Hepatocyte (in vitro differentiated cells): Measurements from ENCODE around the gene KANSL3. TPM values are rescaled to one million over a fixed set of nuclear protein-coding genes. Genes with fewer than 3 reads are reported as not detected.

Source experiments
- DNase-seq: peaks from one replicate; pipeline ENCODE4 v3.0.0-alpha.2; 2016; ENCODE audit warnings: low spot score
- H2AFZ ChIP-seq: fragments of 200-600 bp; sonication (generic); 2 replicates; pipeline ENCODE4 v1.6.0; 2016; ENCODE audit warnings: antibody characterized with exemption, mild to moderate bottlenecking
- H3K27ac ChIP-seq: fragments of 200-600 bp; sonication (generic); 2 replicates; pipeline ENCODE4 v1.5.1; 2016; ENCODE audit warnings: mild to moderate bottlenecking
- H3K27me3 ChIP-seq: fragments of 200-600 bp; sonication (generic); 2 replicates; pipeline ENCODE4 v1.6.1; 2016
- H3K36me3 ChIP-seq: fragments of 200-600 bp; sonication (generic); replicated peaks from 2 replicates; pipeline ENCODE4 v1.5.1; 2016; ENCODE audit warnings: low read depth; ENCODE audit not compliant: insufficient read depth
- H3K4me1 ChIP-seq: fragments of 200-600 bp; sonication (generic); 2 replicates; pipeline ENCODE4 v1.5.1; 2016; ENCODE audit warnings: mild to moderate bottlenecking, moderate library complexity; ENCODE audit not compliant: insufficient read depth
- H3K4me2 ChIP-seq: fragments of 200-600 bp; sonication (generic); 2 replicates; pipeline ENCODE4 v1.6.0; 2016
- H3K4me3 ChIP-seq: fragments of 200-600 bp; sonication (generic); 2 replicates; pipeline ENCODE4 v1.5.1; 2016; ENCODE audit warnings: mild to moderate bottlenecking
- H3K79me2 ChIP-seq: fragments of 200-600 bp; sonication (generic); 2 replicates; pipeline ENCODE4 v1.6.0; 2017; ENCODE audit warnings: mild to moderate bottlenecking
- H3K9me2 ChIP-seq: fragments of 200-600 bp; sonication (generic); replicated peaks from 2 replicates; pipeline ENCODE4 v1.6.0; 2017; ENCODE audit warnings: mild to moderate bottlenecking; ENCODE audit not compliant: insufficient read depth
- H3K9me3 ChIP-seq: fragments of 200-600 bp; sonication (generic); 2 replicates; pipeline ENCODE4 v1.5.1; 2016; ENCODE audit warnings: low read depth, mild to moderate bottlenecking
- H4K20me1 ChIP-seq: fragments of 200-600 bp; sonication (generic); 2 replicates; pipeline ENCODE4 v1.6.0; 2016; ENCODE audit warnings: mild to moderate bottlenecking; ENCODE audit not compliant: insufficient read depth, poor library complexity, severe bottlenecking
- EZH2 ChIP-seq: fragments of 200-600 bp; sonication (generic); IDR thresholded peaks from 2 replicates; pipeline ENCODE4 v1.6.1; 2016; ENCODE audit warnings: antibody characterized with exemption, mild to moderate bottlenecking, borderline replicate concordance
- EZH2phosphoT487 ChIP-seq: fragments of 200-600 bp; sonication (generic); IDR thresholded peaks from one replicate; pipeline ENCODE4 v1.6.1; 2018; ENCODE audit warnings: antibody characterized with exemption, mild to moderate bottlenecking, low read depth, moderate library complexity; ENCODE audit not compliant: unreplicated experiment, severe bottlenecking
- WGBS: methylation state at CpG from one replicate; pipeline ENCODE4 v1.1.6; 2016; ENCODE audit warnings: low lambda C conversion rate; ENCODE audit errors: missing lambda C conversion rate; 5-methylcytosine and 5-hydroxymethylcytosine counted together
- polyA plus RNA-seq: library from polyadenylated mRNA; unstranded; fragments of >200 nt; fragmentation: Nextera tagmentation; extraction: Ambion mirVana; gene quantifications from 2 replicates; pipeline ENCODE4 v1.2.1, GENCODE V29; 2016
- total RNA-seq: library from RNA; depleted of rRNA; stranded (reverse); fragments of >200 nt; gene quantifications from 2 replicates; pipeline ENCODE4 v1.2.3, GENCODE V29; 2014
- TF ChIP-seq, protein P1 (sequence below): fragments of 200-600 bp; sonication (generic); IDR thresholded peaks from 2 replicates; pipeline ENCODE4 v1.5.1; 2016; ENCODE audit warnings: antibody characterized with exemption, mild to moderate bottlenecking; ENCODE audit not compliant: poor library complexity

Gene KANSL3
- 26.7 and 27.7 TPM in 2 replicates for total RNA-seq
- polyA plus RNA-seq = 18.4 and 20.4 TPM in 2 replicates

GRCh38 chr2:96638144-96639121, at the start of gene KANSL3:
Gene KANSL3 (minus strand): TSS chr2:96638312. CDS start chr2:96637135, 1,177 bp downstream.
- Histone ChIP-seq H3K27ac (peak within 1 kb of the TSS; percentile 98), H3K36me3 (no peaks in the 10 kb centered on the region), H3K4me3 (peak within 1 kb of the TSS; percentile 92), H4K20me1 (peaks cover 13% of the 10 kb centered on the region), H3K4me1 (peaks cover 13% of the 10 kb centered on the region), H3K9me2 (no peaks in the 10 kb centered on the region), H3K27me3 (no peaks in the 10 kb centered on the region), H3K4me2 (peak within 1 kb of the TSS; percentile 87), H3K9me3 (no peaks in the 10 kb centered on the region), H3K79me2 (peaks cover 44% of the 10 kb centered on the region), H2AFZ (peak within 1 kb of the TSS; percentile 98)
- no peak for TF ChIP-seq EZH2phosphoT487
- TF ChIP-seq EZH2 = no peak
- TF ChIP-seq, protein P1, sequence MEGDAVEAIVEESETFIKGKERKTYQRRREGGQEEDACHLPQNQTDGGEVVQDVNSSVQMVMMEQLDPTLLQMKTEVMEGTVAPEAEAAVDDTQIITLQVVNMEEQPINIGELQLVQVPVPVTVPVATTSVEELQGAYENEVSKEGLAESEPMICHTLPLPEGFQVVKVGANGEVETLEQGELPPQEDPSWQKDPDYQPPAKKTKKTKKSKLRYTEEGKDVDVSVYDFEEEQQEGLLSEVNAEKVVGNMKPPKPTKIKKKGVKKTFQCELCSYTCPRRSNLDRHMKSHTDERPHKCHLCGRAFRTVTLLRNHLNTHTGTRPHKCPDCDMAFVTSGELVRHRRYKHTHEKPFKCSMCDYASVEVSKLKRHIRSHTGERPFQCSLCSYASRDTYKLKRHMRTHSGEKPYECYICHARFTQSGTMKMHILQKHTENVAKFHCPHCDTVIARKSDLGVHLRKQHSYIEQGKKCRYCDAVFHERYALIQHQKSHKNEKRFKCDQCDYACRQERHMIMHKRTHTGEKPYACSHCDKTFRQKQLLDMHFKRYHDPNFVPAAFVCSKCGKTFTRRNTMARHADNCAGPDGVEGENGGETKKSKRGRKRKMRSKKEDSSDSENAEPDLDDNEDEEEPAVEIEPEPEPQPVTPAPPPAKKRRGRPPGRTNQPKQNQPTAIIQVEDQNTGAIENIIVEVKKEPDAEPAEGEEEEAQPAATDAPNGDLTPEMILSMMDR = no peak
- DNase-seq = peak; percentile 97
- WGBS = 11% methylated on average over 53 of the region's 67 CpGs

DNA sequence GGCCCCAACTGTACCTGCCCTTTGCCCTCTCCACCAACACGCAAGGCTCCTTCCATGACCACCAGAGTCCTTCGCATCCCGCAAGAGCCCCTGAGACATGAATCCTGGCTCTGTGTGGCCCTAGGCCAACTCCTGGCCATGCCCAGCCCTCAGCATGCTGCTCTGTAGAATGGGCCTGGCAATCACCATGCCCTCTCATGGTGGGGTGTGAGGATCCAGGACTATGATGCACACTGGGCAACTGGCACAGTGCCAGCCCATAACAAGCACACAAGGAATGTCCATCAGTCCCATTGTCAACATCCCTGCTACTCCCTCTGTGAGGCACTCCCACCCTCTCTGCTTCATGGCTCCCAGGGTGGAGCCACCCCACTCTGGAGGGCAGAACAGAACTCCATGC, 49.2 kb upstream of the KANSL3 start:
- no peaks in the 10 kb centered on the region for H4K20me1 ChIP-seq
- 90% methylated on average over 3 of the region's 3 CpGs for WGBS
- no peaks in the 10 kb centered on the region for H3K9me2 ChIP-seq
- no peaks in the 10 kb centered on the region for H3K27me3 ChIP-seq
- H3K27ac ChIP-seq = no peak overlapping the region
- peaks cover 14% of the 10 kb centered on the region for H3K4me1 ChIP-seq
- no peak overlapping the region for H2AFZ ChIP-seq
- no peaks in the 10 kb centered on the region for H3K79me2 ChIP-seq
- H3K4me3 ChIP-seq = no peak overlapping the region
- no peaks in the 10 kb centered on the region for H3K9me3 ChIP-seq
- no peak overlapping the region for H3K4me2 ChIP-seq
- no peaks in the 10 kb centered on the region for H3K36me3 ChIP-seq
- TF ChIP-seq, protein P1 = no peak
- TF ChIP-seq EZH2phosphoT487 (no peak), EZH2 (no peak)
- no peak for DNase-seq

DNA sequence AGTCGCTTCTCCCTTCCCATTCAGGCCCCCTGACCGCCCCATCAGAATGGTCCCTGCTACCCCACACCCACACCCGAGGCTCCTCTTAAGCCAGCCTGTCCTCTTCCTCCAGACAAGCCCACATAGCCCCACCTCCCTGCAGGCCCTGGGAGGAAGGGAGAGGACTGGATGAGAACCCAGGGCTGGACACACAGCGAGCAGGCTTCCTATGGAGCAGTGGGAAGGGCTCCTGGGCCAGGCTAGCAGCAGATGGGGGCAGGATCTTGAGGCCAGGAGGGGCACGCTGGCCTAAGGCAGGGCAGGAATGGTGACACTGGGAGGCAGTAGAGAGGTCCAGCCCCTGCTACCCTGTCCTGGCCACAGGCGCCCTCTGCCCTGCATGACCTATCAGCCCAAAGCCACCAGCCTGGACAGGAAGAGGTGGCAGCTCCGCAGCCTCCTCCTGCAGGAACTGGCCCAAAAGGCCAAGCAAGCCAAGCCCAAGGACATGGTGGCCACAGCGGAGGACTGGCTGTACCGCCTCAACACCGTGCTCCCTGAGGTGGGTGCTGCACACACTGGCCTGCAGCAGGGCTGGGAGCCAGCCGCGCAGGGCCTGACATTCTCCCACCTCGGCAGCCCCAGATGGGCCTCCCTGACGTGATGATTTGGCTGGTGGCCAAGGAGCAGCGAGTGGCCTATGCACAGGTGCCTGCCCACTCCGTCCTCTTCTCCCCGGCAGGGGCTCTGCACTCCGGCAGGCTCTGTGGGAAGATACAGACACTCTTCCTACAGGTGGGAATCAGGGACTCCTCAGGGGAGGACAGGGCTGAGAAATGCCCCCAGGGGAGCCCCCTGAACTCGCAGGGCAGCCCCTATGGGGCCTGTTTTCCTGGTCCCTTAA, 47.7 kb upstream of the KANSL3 start:
- Histone ChIP-seq H3K27ac (no peak overlapping the region), H3K79me2 (no peaks in the 10 kb centered on the region), H3K27me3 (no peaks in the 10 kb centered on the region), H3K9me2 (no peaks in the 10 kb centered on the region), H3K4me3 (no peak overlapping the region), H3K9me3 (no peaks in the 10 kb centered on the region), H3K4me2 (peak overlapping the region; percentile 13), H4K20me1 (no peaks in the 10 kb centered on the region), H2AFZ (no peak overlapping the region), H3K36me3 (no peaks in the 10 kb centered on the region), H3K4me1 (peaks cover 16% of the 10 kb centered on the region)
- 63% methylated on average over 18 of the region's 19 CpGs for WGBS
- TF ChIP-seq EZH2phosphoT487 = no peak
- peak; percentile 65 for DNase-seq
